Measurements from ENCODE around the gene ATAD3C. TPM values are rescaled to one million over a fixed set of nuclear protein-coding genes. Genes with fewer than 3 reads are reported as not detected.
"Not testable (repeated sequence)": the region's sequence is repeated elsewhere in the genome, so short reads cannot be mapped to it uniquely, and the experiment has no call there.

ATAD3C gene
- total RNA-seq, 1 experiment from 2014 or later = not detected

- not testable (repeated sequence) for H3K4me3 ChIP-seq; DNase-seq (ENCODE audit: low read depth in 1 of 2, low spot score in 2 of 2); H3K4me1 ChIP-seq (replicated peaks); H3K27ac ChIP-seq; H3K27me3 ChIP-seq (replicated peaks); H3K9me3 ChIP-seq (replicated peaks)
- H3K36me3 ChIP-seq = peaks cover 35% of the 10 kb centered on the region
Observed at GRCh38 chr1:1513675-1514074, 64.2 kb downstream of the ATAD3C start.

DNA sequence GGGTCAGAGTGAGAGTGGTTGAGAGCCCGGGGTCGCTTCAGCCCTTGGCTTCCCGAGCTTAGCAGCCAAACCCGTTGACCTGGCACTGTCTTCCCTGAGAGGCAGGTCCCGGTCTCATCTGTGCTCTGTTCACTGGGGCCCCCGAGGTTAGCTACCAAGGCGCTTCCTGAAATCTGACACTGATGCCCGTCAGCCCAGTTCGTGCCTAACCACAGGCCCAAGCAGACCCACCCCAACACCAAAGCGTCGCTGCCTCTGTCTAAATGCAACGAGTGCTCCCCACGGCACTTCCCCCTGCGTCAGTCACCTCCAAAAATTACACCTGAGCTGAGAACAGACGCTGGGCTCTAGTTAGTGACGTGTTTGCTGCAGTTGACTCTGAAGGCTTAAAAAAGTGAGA lies 64.9 kb downstream of the ATAD3C start:
- not testable (repeated sequence) for H3K9me3 ChIP-seq (replicated peaks); H3K27ac ChIP-seq; H3K4me3 ChIP-seq; DNase-seq (ENCODE audit: low read depth in 1 of 2, low spot score in 2 of 2); H3K4me1 ChIP-seq (replicated peaks); H3K27me3 ChIP-seq (replicated peaks)
- peaks cover 36% of the 10 kb centered on the region for H3K36me3 ChIP-seq

DNA sequence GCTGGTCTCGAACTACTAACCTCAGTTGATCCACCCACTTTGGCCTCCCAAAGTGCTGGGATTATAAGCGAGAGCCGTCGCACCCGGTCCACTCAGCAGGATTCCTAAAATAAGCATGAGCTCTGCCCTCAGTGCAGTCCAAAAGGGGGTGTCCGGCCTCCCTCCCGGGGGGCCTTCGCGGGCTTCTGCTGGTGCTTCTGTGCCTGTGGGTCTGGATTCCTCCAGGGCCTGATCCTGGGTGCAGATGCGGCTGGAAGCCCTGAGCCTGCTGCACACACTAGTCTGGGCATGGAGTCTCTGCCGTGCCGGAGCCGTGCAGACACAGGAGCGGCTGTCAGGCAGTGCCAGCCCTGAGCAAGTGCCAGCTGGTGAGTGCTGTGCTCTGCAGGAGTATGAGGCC lies 67.4 kb downstream of the ATAD3C start:
- not testable (repeated sequence) for H3K27ac ChIP-seq; H3K4me3 ChIP-seq; H3K27me3 ChIP-seq (replicated peaks); H3K9me3 ChIP-seq (replicated peaks); H3K4me1 ChIP-seq (replicated peaks); DNase-seq (ENCODE audit: low read depth in 1 of 2, low spot score in 2 of 2)
- peaks cover 43% of the 10 kb centered on the region for H3K36me3 ChIP-seq

GRCh38 chr1:1517973-1518620 lies 68.6 kb downstream of the ATAD3C start:
- Histone ChIP-seq H3K27me3 (replicated peaks) (no peaks in the 10 kb centered on the region), H3K4me3 (no peak overlapping the region), H3K36me3 (peaks cover 44% of the 10 kb centered on the region), H3K9me3 (replicated peaks) (no peaks in the 10 kb centered on the region), H3K4me1 (replicated peaks) (no peaks in the 10 kb centered on the region), H3K27ac (no peak overlapping the region)
- DNase-seq (ENCODE audit: low read depth in 1 of 2, low spot score in 2 of 2) = no peak

- not testable (repeated sequence) for H3K9me3 ChIP-seq (replicated peaks); H3K27ac ChIP-seq; H3K4me3 ChIP-seq; DNase-seq (ENCODE audit: low read depth in 1 of 2, low spot score in 2 of 2); H3K27me3 ChIP-seq (replicated peaks); H3K4me1 ChIP-seq (replicated peaks)
- peaks cover 44% of the 10 kb centered on the region for H3K36me3 ChIP-seq
Observed at GRCh38 chr1:1518621-1519007, 69.1 kb downstream of the ATAD3C start.

Other genes starting within 250 kb of the ATAD3C start
- not detected in 2 replicates for gene TNFRSF18, start 243.1 kb upstream of the ATAD3C start, total RNA-seq (2014; rRNA removed; shearing (Covaris generic))
- gene TNFRSF4, start 235.5 kb upstream of the ATAD3C start, total RNA-seq (2014; rRNA removed; shearing (Covaris generic)) = not detected in 2 replicates
- 154 and 156 TPM in 2 replicates for gene SDF4, start 217.7 kb upstream of the ATAD3C start, total RNA-seq (2014; rRNA removed; shearing (Covaris generic))
- 50.1 and 51.3 TPM in 2 replicates for gene B3GALT6, start 217.5 kb upstream of the ATAD3C start, total RNA-seq (2014; rRNA removed; shearing (Covaris generic))
- gene C1QTNF12, start 203.0 kb upstream of the ATAD3C start, total RNA-seq (2014; rRNA removed; shearing (Covaris generic)) = 0.25 and 1.8 TPM in 2 replicates
- 92.1 and 96.6 TPM in 2 replicates for gene UBE2J2, start 175.8 kb upstream of the ATAD3C start, total RNA-seq (2014; rRNA removed; shearing (Covaris generic))
- gene SCNN1D, start 169.3 kb upstream of the ATAD3C start, total RNA-seq (2014; rRNA removed; shearing (Covaris generic)) = 0.53 and 1.5 TPM in 2 replicates
- gene ACAP3, start 141.8 kb upstream of the ATAD3C start, total RNA-seq (2014; rRNA removed; shearing (Covaris generic)) = 41.1 and 44.8 TPM in 2 replicates
- 27.3 and 35.1 TPM in 2 replicates for gene PUSL1, start 141.1 kb upstream of the ATAD3C start, total RNA-seq (2014; rRNA removed; shearing (Covaris generic))
- gene INTS11, start 125.0 kb upstream of the ATAD3C start, total RNA-seq (2014; rRNA removed; shearing (Covaris generic)) = 66.7 and 81.0 TPM in 2 replicates
- 29.4 and 39.2 TPM in 2 replicates for gene CPTP, start 124.9 kb upstream of the ATAD3C start, total RNA-seq (2014; rRNA removed; shearing (Covaris generic))
- 0.03 and 0.16 TPM in 2 replicates for gene TAS1R3, start 118.4 kb upstream of the ATAD3C start, total RNA-seq (2014; rRNA removed; shearing (Covaris generic))
- gene DVL1, start 100.3 kb upstream of the ATAD3C start, total RNA-seq (2014; rRNA removed; shearing (Covaris generic)) = 85.2 and 95.9 TPM in 2 replicates
- gene MXRA8, start 91.1 kb upstream of the ATAD3C start, total RNA-seq (2014; rRNA removed; shearing (Covaris generic)) = 192 and 224 TPM in 2 replicates
- gene AURKAIP1, start 74.5 kb upstream of the ATAD3C start, total RNA-seq (2014; rRNA removed; shearing (Covaris generic)) = 180 and 360 TPM in 2 replicates
- gene CCNL2, start 50.4 kb upstream of the ATAD3C start, total RNA-seq (2014; rRNA removed; shearing (Covaris generic)) = 69.4 and 79.0 TPM in 2 replicates
- 184 and 203 TPM in 2 replicates for gene MRPL20, start 42.4 kb upstream of the ATAD3C start, total RNA-seq (2014; rRNA removed; shearing (Covaris generic))
- not detected in 2 replicates for gene ANKRD65, start 28.4 kb upstream of the ATAD3C start, total RNA-seq (2014; rRNA removed; shearing (Covaris generic))
- gene VWA1, start 14.0 kb upstream of the ATAD3C start, total RNA-seq (2014; rRNA removed; shearing (Covaris generic)) = 0.31 and 1.0 TPM in 2 replicates
- 24.0 and 33.8 TPM in 2 replicates for gene ATAD3B, start 22.1 kb downstream of the ATAD3C start, total RNA-seq (2014; rRNA removed; shearing (Covaris generic))
- gene ATAD3A, start 62.5 kb downstream of the ATAD3C start, total RNA-seq (2014; rRNA removed; shearing (Covaris generic)) = 32.7 and 51.6 TPM in 2 replicates
- gene TMEM240, start 90.9 kb downstream of the ATAD3C start, total RNA-seq (2014; rRNA removed; shearing (Covaris generic)) = 0.31 and 0.47 TPM in 2 replicates
- 57.2 and 58.6 TPM in 2 replicates for gene SSU72, start 125.2 kb downstream of the ATAD3C start, total RNA-seq (2014; rRNA removed; shearing (Covaris generic))
- 0.50 and 0.76 TPM in 2 replicates for gene FNDC10, start 150.4 kb downstream of the ATAD3C start, total RNA-seq (2014; rRNA removed; shearing (Covaris generic))
- gene MIB2, start 165.8 kb downstream of the ATAD3C start, total RNA-seq (2014; rRNA removed; shearing (Covaris generic)) = 34.4 and 44.8 TPM in 2 replicates
- 0.79 and 4.6 TPM in 2 replicates for gene MMP23B, start 182.5 kb downstream of the ATAD3C start, total RNA-seq (2014; rRNA removed; shearing (Covaris generic))
- 14.8 and 23.8 TPM in 2 replicates for gene CDK11B, start 209.3 kb downstream of the ATAD3C start, total RNA-seq (2014; rRNA removed; shearing (Covaris generic))
- gene SLC35E2B, start 243.1 kb downstream of the ATAD3C start, total RNA-seq (2014; rRNA removed; shearing (Covaris generic)) = 8.9 and 13.1 TPM in 2 replicates

Data from SJSA1 (cell line).